Measurements from ENCODE around the gene CASP9.
"Not testable (repeated sequence)": the region's sequence is repeated elsewhere in the genome, so short reads cannot be mapped to it uniquely, and the experiment has no call there.

Gene CASP9

GRCh38 chr1:15459771-15460707 is 64.0 kb downstream of the CASP9 start:
- TF ChIP-seq CTCF (IDR thresholded peaks at IDR 0.05; ENCODE audit: low read depth, low read length), result no peak
- no peak overlapping the region for H3K4me3 ChIP-seq (ENCODE audit: low read depth, low read length)
- DNase-seq (ENCODE audit: low read depth, low spot score), result no peak
- in situ Hi-C loops (cut with HindIII; ENCODE audit: low sequenced_read_pairs), result no loop called here

GRCh38 chr1:15458388-15458787 is 65.6 kb downstream of the CASP9 start:
- H3K4me3 ChIP-seq (ENCODE audit: low read depth, low read length); DNase-seq (ENCODE audit: low read depth, low spot score); in situ Hi-C loops (cut with HindIII; ENCODE audit: low sequenced_read_pairs): not testable (repeated sequence)

- in situ Hi-C loops (cut with HindIII; ENCODE audit: low sequenced_read_pairs), result no loop called here
- DNase-seq (ENCODE audit: low read depth, low spot score), result no peak
- no peak overlapping the region for H3K4me3 ChIP-seq (ENCODE audit: low read depth, low read length)
- no peak for TF ChIP-seq CTCF (IDR thresholded peaks at IDR 0.05; ENCODE audit: low read depth, low read length)
Measured at GRCh38 chr1:15457585-15457984, 66.4 kb downstream of the CASP9 start.

GRCh38 chr1:15456313-15456954 is 67.6 kb downstream of the CASP9 start, which contains the start of gene CELA2A:
CELA2A (plus strand) TSS chr1:15456732; CDS start chr1:15456754, 22 bp downstream.
- DNase-seq (ENCODE audit: low read depth, low spot score), result no peak
- TF ChIP-seq CTCF (IDR thresholded peaks at IDR 0.05; ENCODE audit: low read depth, low read length), result no peak
- in situ Hi-C loops (cut with HindIII; ENCODE audit: low sequenced_read_pairs), result no loop called here
- no peak within 1 kb of the TSS for H3K4me3 ChIP-seq (ENCODE audit: low read depth, low read length)

GRCh38 chr1:15455522-15455921 is 68.5 kb downstream of the CASP9 start:
- DNase-seq (ENCODE audit: low read depth, low spot score), result peak; percentile 16
- no peak overlapping the region for H3K4me3 ChIP-seq (ENCODE audit: low read depth, low read length)
- TF ChIP-seq CTCF (IDR thresholded peaks at IDR 0.05; ENCODE audit: low read depth, low read length), result no peak
- in situ Hi-C loops (cut with HindIII; ENCODE audit: low sequenced_read_pairs), result no loop called here

- in situ Hi-C loops (cut with HindIII; ENCODE audit: low sequenced_read_pairs), result no loop called here
- no peak for TF ChIP-seq CTCF (IDR thresholded peaks at IDR 0.05; ENCODE audit: low read depth, low read length)
- DNase-seq (ENCODE audit: low read depth, low spot score), result peak; percentile 70
- no peak overlapping the region for H3K4me3 ChIP-seq (ENCODE audit: low read depth, low read length)
Measured at GRCh38 chr1:15454256-15454655, 69.8 kb downstream of the CASP9 start.

GRCh38 chr1:15453734-15454133 is 70.3 kb downstream of the CASP9 start:
- DNase-seq (ENCODE audit: low read depth, low spot score), result peak; percentile 35
- no peak for TF ChIP-seq CTCF (IDR thresholded peaks at IDR 0.05; ENCODE audit: low read depth, low read length)
- in situ Hi-C loops (cut with HindIII; ENCODE audit: low sequenced_read_pairs), result no loop called here
- no peak overlapping the region for H3K4me3 ChIP-seq (ENCODE audit: low read depth, low read length)
